Measurements from ENCODE around the gene CDT1.

DNA sequence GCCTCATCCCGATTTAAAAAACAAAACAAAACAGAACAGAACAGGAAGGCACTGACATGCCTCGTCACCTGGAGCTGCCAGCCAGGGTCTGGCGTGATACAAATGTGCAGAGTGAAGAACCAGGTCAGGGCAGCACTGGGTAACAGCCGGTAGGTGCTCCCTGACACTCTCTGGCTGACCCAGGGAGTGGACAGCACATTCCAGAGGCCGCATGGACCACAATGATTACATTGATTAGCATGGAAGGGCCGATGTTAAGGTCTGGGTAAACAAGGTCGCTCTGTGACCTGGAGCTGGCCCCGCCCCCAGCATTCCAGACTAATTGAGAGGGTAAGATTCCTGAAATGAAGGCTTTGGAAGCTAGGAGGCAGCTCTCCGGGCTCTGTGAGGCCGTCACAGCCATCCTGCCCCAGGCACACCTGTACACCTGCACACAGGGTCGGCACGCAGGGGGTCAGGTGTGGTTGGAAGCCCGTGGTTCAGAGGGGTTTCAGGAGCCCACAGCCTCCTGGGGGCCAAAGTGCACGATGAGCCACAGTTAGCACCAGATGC, 40.0 kb upstream of the CDT1 start:
- TF ChIP-seq TAF1 (IDR thresholded peaks at IDR 0.05; ENCODE audit: borderline replicate concordance, low read depth, low read length) (no peak), POLR2AphosphoS5 (IDR thresholded peaks at IDR 0.05; ENCODE audit: low read depth, low read length) (no peak)
